Lower leg skin (tissue), 3 donors: ENCODE results near the gene STUB1.

ENCODE experiments used
- POLR2A ChIP-seq, 2 donors: fragments of 450-650 bp; IDR thresholded peaks; one replicate each; pipeline ENCODE4 v1.6.1; 2016 to 2017; ENCODE audit warnings: antibody characterized with exemption in 2 of 2, mild to moderate bottlenecking in 1 of 2, moderate library complexity in 1 of 2
- TF ChIP-seq, protein P1 (sequence below), 3 donors: fragments of 450-650 bp; IDR thresholded peaks; one replicate each; pipeline ENCODE4 v1.5.1; 2016; ENCODE audit warnings: antibody characterized with exemption in 3 of 3, mild to moderate bottlenecking in 3 of 3, moderate library complexity in 2 of 3

DNA sequence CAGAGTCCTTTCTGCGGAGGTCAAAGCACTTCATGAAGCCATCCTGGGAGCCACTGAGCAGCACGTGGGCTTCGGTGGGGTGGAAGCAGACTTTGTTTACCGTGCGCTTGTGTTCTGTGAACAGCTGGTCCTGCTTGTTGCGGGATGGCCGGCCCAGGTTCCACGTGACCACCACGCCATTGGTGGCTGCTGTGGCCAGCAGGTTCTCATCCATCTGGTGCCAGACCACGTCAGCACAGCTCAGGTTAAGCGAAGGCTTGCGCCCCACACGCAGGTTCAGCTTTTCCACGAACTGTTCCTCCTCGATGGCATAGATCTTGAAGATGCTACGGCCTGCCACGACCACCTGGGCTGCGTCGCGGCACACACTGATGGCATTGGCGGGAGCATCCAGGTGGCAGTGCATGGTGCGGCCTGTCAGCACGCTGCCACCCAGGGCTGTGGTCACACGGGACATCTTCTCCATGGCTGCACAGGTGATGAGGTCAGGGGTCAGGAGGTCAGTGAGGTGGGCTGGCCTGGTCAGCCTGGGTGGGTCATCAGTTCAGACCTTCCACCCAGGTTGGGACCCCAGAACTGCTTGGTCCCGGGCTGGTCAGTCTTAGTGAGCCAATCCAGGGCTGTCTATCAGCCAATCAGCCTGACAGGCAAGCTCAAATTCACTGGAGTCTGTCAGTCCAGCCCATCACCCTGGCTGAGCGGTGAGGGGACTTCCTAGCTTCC is 9.1 kb downstream of the STUB1 start:
- TF ChIP-seq, protein P1, sequence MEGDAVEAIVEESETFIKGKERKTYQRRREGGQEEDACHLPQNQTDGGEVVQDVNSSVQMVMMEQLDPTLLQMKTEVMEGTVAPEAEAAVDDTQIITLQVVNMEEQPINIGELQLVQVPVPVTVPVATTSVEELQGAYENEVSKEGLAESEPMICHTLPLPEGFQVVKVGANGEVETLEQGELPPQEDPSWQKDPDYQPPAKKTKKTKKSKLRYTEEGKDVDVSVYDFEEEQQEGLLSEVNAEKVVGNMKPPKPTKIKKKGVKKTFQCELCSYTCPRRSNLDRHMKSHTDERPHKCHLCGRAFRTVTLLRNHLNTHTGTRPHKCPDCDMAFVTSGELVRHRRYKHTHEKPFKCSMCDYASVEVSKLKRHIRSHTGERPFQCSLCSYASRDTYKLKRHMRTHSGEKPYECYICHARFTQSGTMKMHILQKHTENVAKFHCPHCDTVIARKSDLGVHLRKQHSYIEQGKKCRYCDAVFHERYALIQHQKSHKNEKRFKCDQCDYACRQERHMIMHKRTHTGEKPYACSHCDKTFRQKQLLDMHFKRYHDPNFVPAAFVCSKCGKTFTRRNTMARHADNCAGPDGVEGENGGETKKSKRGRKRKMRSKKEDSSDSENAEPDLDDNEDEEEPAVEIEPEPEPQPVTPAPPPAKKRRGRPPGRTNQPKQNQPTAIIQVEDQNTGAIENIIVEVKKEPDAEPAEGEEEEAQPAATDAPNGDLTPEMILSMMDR (IDR thresholded peaks at IDR 0.05) = no peak
- no peak for TF ChIP-seq POLR2A (IDR thresholded peaks at IDR 0.05)
